ENCODE measurements around the gene NCBP2L.

The NCBP2L gene

DNA sequence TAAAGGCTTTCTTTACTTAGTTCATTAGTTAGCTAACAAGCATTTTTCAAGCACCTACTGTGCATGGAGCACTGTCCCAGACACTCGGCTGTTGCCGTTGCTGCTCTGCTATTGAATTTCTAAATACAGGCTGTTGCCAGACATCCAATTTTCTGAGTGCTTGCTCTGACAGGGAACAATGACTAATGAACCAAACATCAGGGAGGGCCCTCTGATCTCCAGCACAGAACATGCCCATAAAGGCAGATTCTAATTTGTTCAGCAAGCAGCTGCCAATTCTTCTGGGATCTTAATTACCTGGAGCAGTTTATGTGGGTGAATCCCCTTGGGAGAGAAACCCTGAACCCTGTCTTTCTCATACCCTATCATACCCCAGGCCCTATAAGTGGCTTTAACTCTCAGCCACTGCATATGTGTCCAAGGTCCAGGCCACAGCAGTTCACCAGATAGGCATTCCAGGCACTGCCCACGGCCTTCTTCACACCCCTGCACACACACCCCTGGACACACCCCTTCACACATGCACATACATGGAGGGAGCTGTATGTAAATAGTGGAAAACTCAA, 29.9 kb upstream of the NCBP2L start:
- TF ChIP-seq, protein P1, sequence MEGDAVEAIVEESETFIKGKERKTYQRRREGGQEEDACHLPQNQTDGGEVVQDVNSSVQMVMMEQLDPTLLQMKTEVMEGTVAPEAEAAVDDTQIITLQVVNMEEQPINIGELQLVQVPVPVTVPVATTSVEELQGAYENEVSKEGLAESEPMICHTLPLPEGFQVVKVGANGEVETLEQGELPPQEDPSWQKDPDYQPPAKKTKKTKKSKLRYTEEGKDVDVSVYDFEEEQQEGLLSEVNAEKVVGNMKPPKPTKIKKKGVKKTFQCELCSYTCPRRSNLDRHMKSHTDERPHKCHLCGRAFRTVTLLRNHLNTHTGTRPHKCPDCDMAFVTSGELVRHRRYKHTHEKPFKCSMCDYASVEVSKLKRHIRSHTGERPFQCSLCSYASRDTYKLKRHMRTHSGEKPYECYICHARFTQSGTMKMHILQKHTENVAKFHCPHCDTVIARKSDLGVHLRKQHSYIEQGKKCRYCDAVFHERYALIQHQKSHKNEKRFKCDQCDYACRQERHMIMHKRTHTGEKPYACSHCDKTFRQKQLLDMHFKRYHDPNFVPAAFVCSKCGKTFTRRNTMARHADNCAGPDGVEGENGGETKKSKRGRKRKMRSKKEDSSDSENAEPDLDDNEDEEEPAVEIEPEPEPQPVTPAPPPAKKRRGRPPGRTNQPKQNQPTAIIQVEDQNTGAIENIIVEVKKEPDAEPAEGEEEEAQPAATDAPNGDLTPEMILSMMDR (IDR thresholded peaks at IDR 0.05): no peak
- Mint-ChIP-seq H3K27ac (no peak overlapping the region), H3K27me3 (ENCODE audit: low read depth, poor library complexity) (peaks cover 9% of the 10 kb centered on the region), H3K4me1 (peaks cover 49% of the 10 kb centered on the region), H3K36me3 (ENCODE audit: low read depth) (no peaks in the 10 kb centered on the region), H3K9me3 (peaks cover 19% of the 10 kb centered on the region), H3K4me3 (no peak overlapping the region)
- DNase-seq: no peak

DNA sequence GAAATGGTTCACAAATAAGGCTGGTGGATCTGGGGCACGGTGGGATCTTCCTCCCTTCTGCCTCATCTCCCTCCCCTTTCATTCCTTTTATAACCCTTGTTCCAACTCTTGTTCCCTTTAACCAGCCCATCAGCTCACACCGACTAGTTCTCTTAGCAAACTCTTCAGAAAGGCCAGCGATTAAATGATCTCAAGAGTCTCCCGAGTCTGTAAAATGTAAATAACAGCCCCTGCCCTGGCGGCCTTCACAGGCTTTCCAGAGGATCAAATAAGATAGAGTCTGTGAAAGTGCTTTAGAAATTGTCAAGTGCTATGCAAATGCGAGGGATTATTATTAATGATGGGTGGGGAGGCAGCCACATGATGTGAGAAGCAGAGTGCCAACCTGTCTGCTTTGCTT, 29.0 kb upstream of the NCBP2L start:
- H3K36me3 Mint-ChIP-seq (ENCODE audit: low read depth): no peaks in the 10 kb centered on the region
- TF ChIP-seq, protein P1 (IDR thresholded peaks at IDR 0.05): no peak
- H3K9me3 Mint-ChIP-seq: peaks cover 19% of the 10 kb centered on the region
- H3K27me3 Mint-ChIP-seq (ENCODE audit: low read depth, poor library complexity): peaks cover 9% of the 10 kb centered on the region
- peaks cover 49% of the 10 kb centered on the region for H3K4me1 Mint-ChIP-seq
- no peak overlapping the region for H3K27ac Mint-ChIP-seq
- no peak for DNase-seq
- H3K4me3 Mint-ChIP-seq: no peak overlapping the region

DNA sequence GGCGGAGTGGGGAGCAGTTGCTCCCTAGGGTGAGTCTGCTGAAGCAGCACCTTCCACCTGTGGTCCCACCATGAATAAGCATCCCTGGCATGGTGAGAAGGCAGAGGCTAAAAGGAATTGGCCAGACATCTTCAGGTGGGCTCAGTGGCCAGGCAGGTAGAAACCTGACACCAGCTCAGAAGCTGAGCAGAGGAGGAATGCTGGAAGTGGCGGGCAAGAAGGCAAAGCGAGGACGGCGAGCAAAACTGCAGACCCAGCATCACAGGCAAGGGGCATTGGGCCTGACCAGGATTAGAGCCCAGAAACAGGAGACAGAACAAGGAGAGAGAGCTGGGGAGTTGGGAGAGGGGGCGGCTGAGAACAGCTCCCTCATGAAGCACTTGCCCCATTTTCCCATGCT, 27.3 kb upstream of the NCBP2L start:
- no peak for DNase-seq
- Mint-ChIP-seq H3K36me3 (ENCODE audit: low read depth) (no peaks in the 10 kb centered on the region), H3K27ac (no peak overlapping the region), H3K9me3 (peaks cover 24% of the 10 kb centered on the region), H3K4me1 (peaks cover 49% of the 10 kb centered on the region), H3K27me3 (ENCODE audit: low read depth, poor library complexity) (peaks cover 6% of the 10 kb centered on the region), H3K4me3 (no peak overlapping the region)
- TF ChIP-seq, protein P1 (IDR thresholded peaks at IDR 0.05): no peak

DNA sequence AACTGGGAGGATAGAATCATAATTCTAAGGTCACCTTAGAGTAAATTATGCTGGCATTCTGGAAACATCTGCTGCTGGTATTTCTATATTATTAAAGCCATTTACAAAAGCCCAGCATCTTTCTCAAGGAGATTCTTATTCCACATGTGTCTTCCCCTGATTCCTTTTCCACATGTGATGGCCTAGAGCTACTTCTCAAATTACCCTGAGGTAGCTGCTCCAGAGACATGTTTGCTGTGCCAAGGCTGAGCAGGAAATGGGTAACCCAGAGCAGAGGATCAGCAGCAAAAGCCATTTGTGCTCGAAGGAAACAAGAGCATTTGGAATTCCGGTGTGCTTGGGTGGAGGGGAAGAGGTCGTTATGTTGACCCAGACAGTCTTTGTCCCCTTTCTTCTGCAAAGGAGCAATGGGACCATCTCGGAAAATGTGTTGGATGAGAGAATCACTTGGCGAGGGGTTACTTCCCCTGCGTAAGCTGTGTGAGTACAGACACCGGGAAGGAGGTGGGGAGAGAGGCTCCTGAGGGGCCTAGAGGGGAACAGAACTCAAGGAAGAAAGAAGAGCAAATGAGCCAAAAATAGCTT, 26.6 kb upstream of the NCBP2L start:
- H3K4me3 Mint-ChIP-seq: no peak overlapping the region
- no peaks in the 10 kb centered on the region for H3K36me3 Mint-ChIP-seq (ENCODE audit: low read depth)
- H3K4me1 Mint-ChIP-seq: peaks cover 49% of the 10 kb centered on the region
- TF ChIP-seq, protein P1 (IDR thresholded peaks at IDR 0.05): no peak
- H3K27ac Mint-ChIP-seq: peak overlapping the region; percentile 18
- no peak for DNase-seq
- H3K27me3 Mint-ChIP-seq (ENCODE audit: low read depth, poor library complexity): peaks cover 9% of the 10 kb centered on the region
- peaks cover 29% of the 10 kb centered on the region for H3K9me3 Mint-ChIP-seq

DNA sequence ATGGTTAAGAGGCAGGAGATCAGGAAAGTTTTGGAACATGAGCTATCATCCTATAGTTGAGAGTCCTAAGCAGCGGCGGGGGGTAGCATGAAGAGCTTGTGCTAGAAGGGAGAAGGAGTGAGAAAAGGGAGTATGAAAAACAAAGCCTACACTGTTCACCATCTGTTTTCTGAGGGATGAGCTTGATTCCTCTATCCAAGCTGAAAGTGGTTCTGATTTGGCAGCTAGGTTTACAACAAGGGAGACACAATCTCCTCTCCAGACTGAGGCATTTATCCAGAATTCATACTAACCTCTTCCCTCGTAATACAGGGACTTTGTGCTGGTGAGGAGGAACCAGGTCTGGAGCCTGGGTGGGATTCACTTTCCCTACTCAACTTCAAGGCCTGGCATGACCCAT, 25.5 kb upstream of the NCBP2L start:
- Mint-ChIP-seq H3K36me3 (ENCODE audit: low read depth) (no peaks in the 10 kb centered on the region), H3K9me3 (peaks cover 26% of the 10 kb centered on the region), H3K27ac (no peak overlapping the region), H3K4me1 (peaks cover 52% of the 10 kb centered on the region), H3K4me3 (no peak overlapping the region), H3K27me3 (ENCODE audit: low read depth, poor library complexity) (peaks cover 16% of the 10 kb centered on the region)
- TF ChIP-seq, protein P1 (IDR thresholded peaks at IDR 0.05): no peak
- no peak for DNase-seq

DNA sequence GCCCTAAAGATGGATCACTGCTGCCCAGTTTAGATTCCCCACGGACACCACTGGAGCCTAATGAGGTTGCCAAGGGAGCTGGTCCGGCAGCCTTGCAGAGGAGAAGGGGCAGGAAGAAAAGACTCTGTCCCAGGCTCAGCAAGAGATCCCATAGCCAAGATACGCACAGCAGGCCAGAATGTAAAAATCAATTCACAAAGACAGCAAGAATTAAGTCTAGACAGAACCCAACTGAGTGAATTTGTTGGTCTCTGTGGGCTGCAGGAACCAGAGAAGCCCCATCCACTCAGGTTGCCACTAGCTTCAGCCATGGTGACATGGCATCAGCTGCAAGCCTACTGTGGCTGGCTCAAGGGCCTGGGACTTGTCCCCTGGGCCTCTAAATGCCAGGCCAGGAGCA, 24.8 kb upstream of the NCBP2L start:
- Mint-ChIP-seq H3K4me3 (no peak overlapping the region), H3K9me3 (peaks cover 26% of the 10 kb centered on the region), H3K27me3 (ENCODE audit: low read depth, poor library complexity) (peaks cover 20% of the 10 kb centered on the region), H3K4me1 (peaks cover 47% of the 10 kb centered on the region), H3K36me3 (ENCODE audit: low read depth) (no peaks in the 10 kb centered on the region), H3K27ac (no peak overlapping the region)
- TF ChIP-seq, protein P1 (IDR thresholded peaks at IDR 0.05): no peak
- DNase-seq: no peak

All from nephron progenitor cell (in vitro differentiated cells).